Upper lobe of left lung (tissue), 6 donors: ENCODE data around the gene TBC1D17. TPM values are rescaled to one million over a fixed set of nuclear protein-coding genes. Genes with fewer than 3 reads are reported as not detected.
A peak's percentile ranks its signal among the peaks of the same experiment; 100 is the strongest.

Source experiments
- ATAC-seq, 2 donors: fragments of 200-7000 bp; cut with Tn5 transposase; one replicate each; pipeline ENCODE4 v1.9.1; 2022; ENCODE audit warnings: mild to moderate bottlenecking in 2 of 2, moderate library complexity in 2 of 2; ENCODE audit not compliant: low FRiP score in 2 of 2
- DNase-seq, 2 donors: peaks; one replicate each; pipeline ENCODE4 v3.0.0-alpha.2; 2019 to 2020
- H3K27ac ChIP-seq, 4 donors: fragments of 200-600 bp; sonication (generic); one replicate each; pipeline ENCODE4 v1.5.1; 2016 to 2019
- H3K27me3 ChIP-seq, 4 donors: fragments of 200-600 bp; sonication (generic); one replicate each; pipeline ENCODE4 v1.5.1; 2017 to 2019
- H3K36me3 ChIP-seq, 4 donors: fragments of 200-600 bp; sonication (generic); one replicate each; pipeline ENCODE4 v1.5.1; 2016 to 2019
- H3K4me1 ChIP-seq, 4 donors: fragments of 200-600 bp; sonication (generic); one replicate each; pipeline ENCODE4 v1.5.1; 2018 to 2019
- H3K4me3 ChIP-seq, 4 donors: fragments of 200-600 bp; sonication (generic); one replicate each; pipeline ENCODE4 v1.5.1; 2017 to 2019; ENCODE audit warnings: mild to moderate bottlenecking in 2 of 4, moderate library complexity in 1 of 4
- H3K9me3 ChIP-seq, 4 donors: fragments of 200-600 bp; sonication (generic); one replicate each; pipeline ENCODE4 v1.5.1; 2018 to 2019
- EP300 ChIP-seq, 4 donors: sonication (generic); formaldehyde crosslinking; IDR thresholded peaks; one replicate each; pipeline ENCODE4 v1.5.1; 2017; ENCODE audit warnings: antibody characterized with exemption in 4 of 4, control low read depth in 2 of 4
- POLR2A ChIP-seq, 4 donors: fragments of 450-650 bp; IDR thresholded peaks; one replicate each; pipeline ENCODE4 v1.5.1; 2016 to 2017; ENCODE audit warnings: antibody characterized with exemption in 4 of 4, mild to moderate bottlenecking in 2 of 4
- POLR2AphosphoS5 ChIP-seq, 2 donors: sonication (generic); formaldehyde crosslinking; IDR thresholded peaks; one replicate each; pipeline ENCODE4 v1.5.1; 2017; ENCODE audit warnings: antibody characterized with exemption in 2 of 2
- WGBS, 2 donors: methylation state at CpG; one replicate each; pipeline ENCODE4 v1.1.5; 2017 to 2018; 5-methylcytosine and 5-hydroxymethylcytosine counted together
- total RNA-seq, 6 donors: library from RNA; depleted of rRNA in 4 of 6; stranded (reverse); fragments of >200 nt in 4 of 6; gene quantifications; one replicate each; pipeline versions ENCODE4 v1.1.0 to v1.2.1, GENCODE V29; 2016 to 2021
- TF ChIP-seq, protein P1 (sequence below), 6 experiments: fragments of 450-650 bp in 4 of 6; fragments of 200-600 bp in 2 of 6; sonication (generic) in 2 of 6; IDR thresholded peaks; one replicate each; pipeline ENCODE4 v1.5.1; 2016 to 2019; ENCODE audit warnings: antibody characterized with exemption in 6 of 6
- donor health status: DM: no; HTN: no; CAD: no; lungs with moderate emphysema.
- donor health status: DM: no; HTN: yes; CAD: no; lungs with severe emphysema.

The TBC1D17 gene
- total RNA-seq, 6 donors from 2014 or later, result 22.9 to 140 (median 61.2) TPM

DNA sequence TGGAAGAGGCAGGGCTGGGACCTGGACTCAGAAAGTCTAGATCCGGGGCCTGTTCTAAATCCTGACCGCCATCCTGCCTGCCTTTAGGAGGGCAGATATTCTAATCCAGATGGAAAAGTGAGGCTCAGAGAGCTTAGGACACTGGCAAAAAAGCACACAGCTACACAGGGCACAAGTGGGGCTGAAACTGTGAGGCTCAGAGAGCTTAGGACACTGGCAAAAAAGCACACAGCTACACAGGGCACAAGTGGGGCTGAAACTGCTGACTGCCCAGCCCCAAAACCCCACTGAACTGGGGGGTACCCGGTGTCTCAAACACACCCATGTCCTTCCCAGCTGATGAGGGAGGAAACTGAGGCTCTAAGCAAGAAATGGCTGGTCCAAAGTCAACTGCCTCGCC is 2.3 kb upstream of the TBC1D17 start:
- TF ChIP-seq POLR2AphosphoS5 (IDR thresholded peaks at IDR 0.05), result no peak
- TF ChIP-seq, protein P1, sequence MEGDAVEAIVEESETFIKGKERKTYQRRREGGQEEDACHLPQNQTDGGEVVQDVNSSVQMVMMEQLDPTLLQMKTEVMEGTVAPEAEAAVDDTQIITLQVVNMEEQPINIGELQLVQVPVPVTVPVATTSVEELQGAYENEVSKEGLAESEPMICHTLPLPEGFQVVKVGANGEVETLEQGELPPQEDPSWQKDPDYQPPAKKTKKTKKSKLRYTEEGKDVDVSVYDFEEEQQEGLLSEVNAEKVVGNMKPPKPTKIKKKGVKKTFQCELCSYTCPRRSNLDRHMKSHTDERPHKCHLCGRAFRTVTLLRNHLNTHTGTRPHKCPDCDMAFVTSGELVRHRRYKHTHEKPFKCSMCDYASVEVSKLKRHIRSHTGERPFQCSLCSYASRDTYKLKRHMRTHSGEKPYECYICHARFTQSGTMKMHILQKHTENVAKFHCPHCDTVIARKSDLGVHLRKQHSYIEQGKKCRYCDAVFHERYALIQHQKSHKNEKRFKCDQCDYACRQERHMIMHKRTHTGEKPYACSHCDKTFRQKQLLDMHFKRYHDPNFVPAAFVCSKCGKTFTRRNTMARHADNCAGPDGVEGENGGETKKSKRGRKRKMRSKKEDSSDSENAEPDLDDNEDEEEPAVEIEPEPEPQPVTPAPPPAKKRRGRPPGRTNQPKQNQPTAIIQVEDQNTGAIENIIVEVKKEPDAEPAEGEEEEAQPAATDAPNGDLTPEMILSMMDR (IDR thresholded peaks at IDR 0.05), result no peak
- TF ChIP-seq POLR2A (IDR thresholded peaks at IDR 0.05), result no peak
- no peak for TF ChIP-seq EP300 (IDR thresholded peaks at IDR 0.05)
- H3K4me1 ChIP-seq, result peaks cover 22 to 41% (median 33%) of the 10 kb centered on the region in 4 donors
- H3K9me3 ChIP-seq, result no peaks in the 10 kb centered on the region
- DNase-seq (no peak), ATAC-seq (no peak)
- H3K36me3 ChIP-seq, result peaks cover 6 to 21% (median 13%) of the 10 kb centered on the region in 4 donors
- WGBS, 2 donors, result 93 to 100% methylated on average over 3 of the region's 4 CpGs
- peak overlapping the region; percentile 94 to 100 (median 99) for H3K27ac ChIP-seq
- peak overlapping the region in 3 of 4 donors; percentile 77 to 90 (median 81) for H3K4me3 ChIP-seq
- H3K27me3 ChIP-seq, result no peaks in the 10 kb centered on the region

DNA sequence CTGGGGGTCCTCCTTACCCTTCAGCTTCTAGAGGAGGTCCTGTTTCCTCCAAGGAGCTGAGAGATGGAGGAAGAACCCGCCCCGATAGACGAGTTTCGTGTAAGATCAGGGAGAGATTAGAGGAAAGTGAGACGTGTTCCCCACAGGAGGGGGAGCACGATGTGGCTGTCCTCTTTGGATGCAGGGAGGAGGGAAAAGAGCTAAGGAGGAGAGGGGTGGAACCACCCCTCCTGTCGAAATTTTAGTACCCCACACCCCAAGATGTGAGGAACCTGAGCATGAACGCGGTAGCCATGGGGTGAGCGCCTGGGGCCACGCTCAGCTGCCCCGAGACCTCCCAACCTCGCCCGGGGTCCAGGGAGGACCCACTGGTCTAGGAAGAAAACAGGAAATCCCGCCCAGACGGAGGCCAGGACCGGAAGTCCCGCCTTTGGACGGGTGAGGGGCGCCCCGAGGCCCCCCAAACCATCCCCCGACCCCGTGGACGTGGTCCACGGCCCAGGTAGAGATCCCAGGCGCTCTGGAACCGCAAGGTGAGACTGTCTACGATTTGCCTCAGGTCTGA is 1.6 kb upstream of the TBC1D17 start:
- peak overlapping the region; percentile 94 to 100 (median 99) for H3K27ac ChIP-seq
- H3K4me1 ChIP-seq, result peaks cover 17 to 33% (median 26%) of the 10 kb centered on the region in 4 donors
- peak overlapping the region; percentile 76 to 90 (median 79) for H3K4me3 ChIP-seq
- H3K27me3 ChIP-seq, result no peaks in the 10 kb centered on the region
- peak in 1 of 2 donors; percentile 29 for ATAC-seq
- H3K36me3 ChIP-seq, result peaks cover 12 to 27% (median 20%) of the 10 kb centered on the region in 4 donors
- TF ChIP-seq EP300 (IDR thresholded peaks at IDR 0.05) (no peak), POLR2AphosphoS5 (IDR thresholded peaks at IDR 0.05) (peak in 1 of 2 donors; percentile 22), POLR2A (IDR thresholded peaks at IDR 0.05) (no peak)
- TF ChIP-seq, protein P1 (IDR thresholded peaks at IDR 0.05), result peak in 1 of 6 experiments; percentile 3
- WGBS, 2 donors, result 0 to 2% methylated on average over 11 to 28 of the region's 28 CpGs
- DNase-seq, result peak; percentile 66 to 89
- H3K9me3 ChIP-seq, result no peaks in the 10 kb centered on the region

DNA sequence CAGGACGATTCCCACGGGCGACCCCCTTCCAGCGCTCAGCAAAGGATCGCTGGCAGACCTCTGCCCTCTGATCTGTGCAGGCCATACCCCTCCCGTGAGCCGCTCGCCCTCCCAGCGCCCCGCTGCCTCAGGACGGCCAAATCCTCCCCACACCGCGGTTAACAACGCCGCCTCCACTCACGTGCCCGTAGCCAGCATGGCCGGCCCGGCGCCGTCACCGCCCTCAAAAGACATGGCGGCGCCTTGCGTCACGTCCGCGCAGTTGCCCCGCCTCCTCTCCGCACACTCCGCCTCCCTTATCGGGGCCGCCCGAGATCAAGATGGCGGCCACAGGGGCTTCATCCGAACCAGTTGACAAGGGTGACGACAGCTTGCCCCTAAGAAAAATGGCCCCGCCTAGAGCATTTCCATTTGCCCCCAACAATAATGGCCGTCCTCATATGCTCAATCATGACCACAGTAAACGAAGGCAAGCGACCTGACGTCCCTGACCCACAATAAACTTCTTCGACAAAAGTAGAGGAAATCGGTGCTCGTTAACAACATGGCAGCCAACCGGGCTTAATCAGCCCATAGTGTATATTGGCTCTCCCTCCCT is 981 bp upstream of the TBC1D17 start:
- DNase-seq (peak; percentile 98 to 99), ATAC-seq (peak; percentile 88 to 92)
- peak overlapping the region; percentile 94 to 100 (median 99) for H3K27ac ChIP-seq
- peaks cover 17 to 32% (median 25%) of the 10 kb centered on the region in 4 donors for H3K4me1 ChIP-seq
- H3K36me3 ChIP-seq, result peaks cover 16 to 29% (median 22%) of the 10 kb centered on the region in 4 donors
- H3K27me3 ChIP-seq, result no peaks in the 10 kb centered on the region
- whole genome bisulfite sequencing, 2 donors, result 0% methylated on average over 18 to 20 of the region's 46 CpGs
- H3K9me3 ChIP-seq, result no peaks in the 10 kb centered on the region
- peak overlapping the region; percentile 76 to 90 (median 79) for H3K4me3 ChIP-seq
- TF ChIP-seq POLR2AphosphoS5 (IDR thresholded peaks at IDR 0.05) (peak; percentile 68 to 90), POLR2A (IDR thresholded peaks at IDR 0.05) (peak in 1 of 4 donors; percentile 52), EP300 (IDR thresholded peaks at IDR 0.05) (no peak)
- TF ChIP-seq, protein P1 (IDR thresholded peaks at IDR 0.05), result peak in 1 of 6 experiments; percentile 19

DNA sequence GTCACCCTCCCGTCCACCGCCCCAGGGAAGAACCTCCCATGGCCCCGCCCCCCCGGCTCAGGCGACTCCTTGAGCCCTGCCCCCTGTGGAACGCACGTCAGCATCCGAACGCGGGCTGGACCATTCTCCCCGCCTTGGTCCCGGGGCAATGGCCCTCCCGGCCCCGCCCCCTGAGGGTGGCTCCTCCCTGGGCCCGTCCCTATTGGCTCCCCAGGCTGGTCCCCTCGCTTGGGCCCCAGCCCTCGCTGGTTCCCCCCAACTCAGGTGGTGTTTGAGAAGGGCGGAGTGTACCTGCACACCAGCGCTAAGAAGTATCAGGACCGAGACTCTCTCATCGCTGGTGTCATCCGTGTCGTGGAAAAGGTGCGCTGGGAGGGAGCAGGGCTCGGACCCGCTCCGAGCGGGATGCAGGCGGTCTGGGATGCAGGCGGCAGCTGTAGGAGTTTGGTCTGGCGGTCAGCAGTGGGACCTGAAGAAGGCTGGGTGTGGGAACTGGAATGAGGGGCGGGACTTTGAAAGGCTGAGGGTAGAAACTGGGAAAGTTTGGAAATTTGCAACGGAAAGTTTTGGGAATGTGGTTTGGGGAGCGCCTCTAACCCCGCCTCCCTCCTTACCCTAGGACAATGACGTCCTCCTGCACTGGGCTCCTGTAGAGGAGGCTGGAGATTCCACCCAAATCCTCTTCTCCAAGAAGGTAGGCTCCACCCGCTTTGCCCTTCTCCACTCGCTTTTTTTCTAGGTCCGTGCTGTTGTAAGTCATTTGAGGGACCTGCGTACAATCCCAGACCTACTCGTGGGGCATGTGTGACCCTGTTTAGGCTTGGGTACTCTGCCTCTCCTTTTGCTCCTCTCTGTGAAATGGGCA is 609 bp downstream of the TBC1D17 start:
- 10 to 11% methylated on average over 23 to 33 of the region's 41 CpGs for WGBS, 2 donors

More for the DNA sequence above, 609 bp downstream of the TBC1D17 start:
- Histone ChIP-seq H3K36me3 (peaks cover 32 to 37% (median 34%) of the 10 kb centered on the region in 4 donors), H3K4me3 (peak overlapping the region; percentile 69 to 90 (median 79)), H3K4me1 (peaks cover 17 to 32% (median 25%) of the 10 kb centered on the region in 4 donors), H3K27ac (peak overlapping the region; percentile 94 to 100 (median 99)), H3K9me3 (no peaks in the 10 kb centered on the region), H3K27me3 (no peaks in the 10 kb centered on the region)
- DNase-seq, result peak; percentile 98 to 99
- TF ChIP-seq, protein P1 (IDR thresholded peaks at IDR 0.05), result no peak
- TF ChIP-seq POLR2A (IDR thresholded peaks at IDR 0.05) (no peak), POLR2AphosphoS5 (IDR thresholded peaks at IDR 0.05) (no peak), EP300 (IDR thresholded peaks at IDR 0.05) (no peak)
- peak; percentile 89 to 93 for ATAC-seq
